ENCODE results near the gene C17orf113. TPM values are rescaled to one million over a fixed set of nuclear protein-coding genes. Genes with fewer than 3 reads are reported as not detected.

The C17orf113 gene
- total and polyA plus RNA-seq, 9 donors: 0.93 to 1.8 (median 1.4) TPM

- Histone ChIP-seq H3K27me3 (ENCODE audit: control insufficient read depth, insufficient read depth, low read length) (peaks cover 36% of the 10 kb centered on the region), H3K9me3 (replicated peaks; ENCODE audit: control insufficient read depth, low read depth, low read length) (no peaks in the 10 kb centered on the region), H3K27ac (ENCODE audit: low read length) (no peak overlapping the region), H3K4me3 (ENCODE audit: low read length) (no peak overlapping the region), H3K4me1 (ENCODE audit: control insufficient read depth, insufficient read depth, low read length) (peaks cover 9% of the 10 kb centered on the region), H3K36me3 (ENCODE audit: control insufficient read depth, insufficient read depth, low read length) (no peaks in the 10 kb centered on the region)
- WGBS (ENCODE audit: insufficient coverage): 35% methylated on average over 4 of the region's 6 CpGs
- no peak for DNase-seq
Observed at GRCh38 chr17:42055496-42055895, 5.1 kb upstream of the C17orf113 start.

GRCh38 chr17:42055027-42055426 lies 4.6 kb upstream of the C17orf113 start:
- Histone ChIP-seq H3K36me3 (ENCODE audit: control insufficient read depth, insufficient read depth, low read length) (no peaks in the 10 kb centered on the region), H3K9me3 (replicated peaks; ENCODE audit: control insufficient read depth, low read depth, low read length) (no peaks in the 10 kb centered on the region), H3K4me1 (ENCODE audit: control insufficient read depth, insufficient read depth, low read length) (peaks cover 11% of the 10 kb centered on the region), H3K27ac (ENCODE audit: low read length) (no peak overlapping the region), H3K27me3 (ENCODE audit: control insufficient read depth, insufficient read depth, low read length) (peaks cover 36% of the 10 kb centered on the region), H3K4me3 (ENCODE audit: low read length) (no peak overlapping the region)
- no CpG with 5 or more reads among the region's 3 CpGs for WGBS (ENCODE audit: insufficient coverage)
- DNase-seq: no peak

GRCh38 chr17:42053731-42054500 lies 3.5 kb upstream of the C17orf113 start:
- no peak overlapping the region for H3K27ac ChIP-seq (ENCODE audit: low read length)
- WGBS (ENCODE audit: insufficient coverage): no CpG with 5 or more reads among the region's 12 CpGs
- no peak for DNase-seq
- H3K4me1 ChIP-seq (ENCODE audit: control insufficient read depth, insufficient read depth, low read length): peaks cover 18% of the 10 kb centered on the region
- peaks cover 36% of the 10 kb centered on the region for H3K27me3 ChIP-seq (ENCODE audit: control insufficient read depth, insufficient read depth, low read length)
- H3K9me3 ChIP-seq (replicated peaks; ENCODE audit: control insufficient read depth, low read depth, low read length): no peaks in the 10 kb centered on the region
- no peaks in the 10 kb centered on the region for H3K36me3 ChIP-seq (ENCODE audit: control insufficient read depth, insufficient read depth, low read length)
- H3K4me3 ChIP-seq (ENCODE audit: low read length): no peak overlapping the region

GRCh38 chr17:42052346-42052877 lies 2.0 kb upstream of the C17orf113 start:
- Histone ChIP-seq H3K4me1 (ENCODE audit: control insufficient read depth, insufficient read depth, low read length) (peaks cover 18% of the 10 kb centered on the region), H3K4me3 (ENCODE audit: low read length) (no peak overlapping the region), H3K36me3 (ENCODE audit: control insufficient read depth, insufficient read depth, low read length) (no peaks in the 10 kb centered on the region), H3K27me3 (ENCODE audit: control insufficient read depth, insufficient read depth, low read length) (peaks cover 36% of the 10 kb centered on the region), H3K27ac (ENCODE audit: low read length) (no peak overlapping the region), H3K9me3 (replicated peaks; ENCODE audit: control insufficient read depth, low read depth, low read length) (no peaks in the 10 kb centered on the region)
- DNase-seq: no peak
- WGBS (ENCODE audit: insufficient coverage): 79% methylated on average over 2 of the region's 6 CpGs

GRCh38 chr17:42051645-42052044 lies 1.2 kb upstream of the C17orf113 start:
- DNase-seq: no peak
- Histone ChIP-seq H3K27me3 (ENCODE audit: control insufficient read depth, insufficient read depth, low read length) (peaks cover 36% of the 10 kb centered on the region), H3K9me3 (replicated peaks; ENCODE audit: control insufficient read depth, low read depth, low read length) (no peaks in the 10 kb centered on the region), H3K4me1 (ENCODE audit: control insufficient read depth, insufficient read depth, low read length) (peaks cover 18% of the 10 kb centered on the region), H3K4me3 (ENCODE audit: low read length) (no peak overlapping the region), H3K27ac (ENCODE audit: low read length) (no peak overlapping the region), H3K36me3 (ENCODE audit: control insufficient read depth, insufficient read depth, low read length) (no peaks in the 10 kb centered on the region)
- 98% methylated on average over 6 of the region's 7 CpGs for WGBS (ENCODE audit: insufficient coverage)

GRCh38 chr17:42051013-42051400 lies 606 bp upstream of the C17orf113 start:
- H3K27ac ChIP-seq (ENCODE audit: low read length): no peak overlapping the region
- H3K27me3 ChIP-seq (ENCODE audit: control insufficient read depth, insufficient read depth, low read length): peaks cover 34% of the 10 kb centered on the region
- 32% methylated on average over 4 of the region's 8 CpGs for WGBS (ENCODE audit: insufficient coverage)
- DNase-seq: no peak
- peaks cover 18% of the 10 kb centered on the region for H3K4me1 ChIP-seq (ENCODE audit: control insufficient read depth, insufficient read depth, low read length)
- H3K9me3 ChIP-seq (replicated peaks; ENCODE audit: control insufficient read depth, low read depth, low read length): no peaks in the 10 kb centered on the region
- H3K36me3 ChIP-seq (ENCODE audit: control insufficient read depth, insufficient read depth, low read length): no peaks in the 10 kb centered on the region
- H3K4me3 ChIP-seq (ENCODE audit: low read length): peak overlapping the region; percentile 27

GRCh38 chr17:42049834-42050392 lies 488 bp downstream of the C17orf113 start:
- 0% methylated on average over 6 of the region's 7 CpGs for WGBS (ENCODE audit: insufficient coverage)
- Histone ChIP-seq H3K27me3 (ENCODE audit: control insufficient read depth, insufficient read depth, low read length) (peaks cover 26% of the 10 kb centered on the region), H3K4me3 (ENCODE audit: low read length) (peak overlapping the region; percentile 70), H3K27ac (ENCODE audit: low read length) (no peak overlapping the region), H3K36me3 (ENCODE audit: control insufficient read depth, insufficient read depth, low read length) (no peaks in the 10 kb centered on the region), H3K4me1 (ENCODE audit: control insufficient read depth, insufficient read depth, low read length) (peaks cover 18% of the 10 kb centered on the region), H3K9me3 (replicated peaks; ENCODE audit: control insufficient read depth, low read depth, low read length) (no peaks in the 10 kb centered on the region)
- no peak for DNase-seq

GRCh38 chr17:42047343-42047742 lies 3.1 kb downstream of the C17orf113 start:
- Histone ChIP-seq H3K27me3 (ENCODE audit: control insufficient read depth, insufficient read depth, low read length) (peaks cover 8% of the 10 kb centered on the region), H3K4me3 (ENCODE audit: low read length) (no peak overlapping the region), H3K27ac (ENCODE audit: low read length) (no peak overlapping the region), H3K36me3 (ENCODE audit: control insufficient read depth, insufficient read depth, low read length) (peaks cover 7% of the 10 kb centered on the region), H3K4me1 (ENCODE audit: control insufficient read depth, insufficient read depth, low read length) (peaks cover 12% of the 10 kb centered on the region), H3K9me3 (replicated peaks; ENCODE audit: control insufficient read depth, low read depth, low read length) (no peaks in the 10 kb centered on the region)
- no peak for DNase-seq
- WGBS (ENCODE audit: insufficient coverage): 94% methylated on average over 7 of the region's 12 CpGs

- no peak overlapping the region for H3K4me3 ChIP-seq (ENCODE audit: low read length)
- no peak for DNase-seq
- H3K27me3 ChIP-seq (ENCODE audit: control insufficient read depth, insufficient read depth, low read length): no peaks in the 10 kb centered on the region
- peaks cover 8% of the 10 kb centered on the region for H3K36me3 ChIP-seq (ENCODE audit: control insufficient read depth, insufficient read depth, low read length)
- 67% methylated on average over 1 of the region's 1 CpG for WGBS (ENCODE audit: insufficient coverage)
- H3K27ac ChIP-seq (ENCODE audit: low read length): no peak overlapping the region
- peaks cover 9% of the 10 kb centered on the region for H3K4me1 ChIP-seq (ENCODE audit: control insufficient read depth, insufficient read depth, low read length)
- no peaks in the 10 kb centered on the region for H3K9me3 ChIP-seq (replicated peaks; ENCODE audit: control insufficient read depth, low read depth, low read length)
Observed at GRCh38 chr17:42045719-42046118, 4.7 kb downstream of the C17orf113 start.

GRCh38 chr17:42042598-42043319 lies 7.6 kb downstream of the C17orf113 start:
- DNase-seq: no peak
- WGBS (ENCODE audit: insufficient coverage): 89% methylated on average over 18 of the region's 20 CpGs
- Histone ChIP-seq H3K27ac (ENCODE audit: low read length) (no peak overlapping the region), H3K9me3 (replicated peaks; ENCODE audit: control insufficient read depth, low read depth, low read length) (no peaks in the 10 kb centered on the region), H3K36me3 (ENCODE audit: control insufficient read depth, insufficient read depth, low read length) (peaks cover 8% of the 10 kb centered on the region), H3K4me3 (ENCODE audit: low read length) (no peak overlapping the region), H3K27me3 (ENCODE audit: control insufficient read depth, insufficient read depth, low read length) (no peaks in the 10 kb centered on the region), H3K4me1 (ENCODE audit: control insufficient read depth, insufficient read depth, low read length) (no peaks in the 10 kb centered on the region)

Data from muscle of leg (tissue), 11 donors.